ENCODE data around the gene PNPLA6. TPM values are rescaled to one million over a fixed set of nuclear protein-coding genes. Genes with fewer than 3 reads are reported as not detected.
A peak's percentile ranks its signal among the peaks of the same experiment; 100 is the strongest.

PNPLA6 gene
- total RNA-seq, 4 donors from 2014 or later: 181 to 296 (median 234) TPM

DNA sequence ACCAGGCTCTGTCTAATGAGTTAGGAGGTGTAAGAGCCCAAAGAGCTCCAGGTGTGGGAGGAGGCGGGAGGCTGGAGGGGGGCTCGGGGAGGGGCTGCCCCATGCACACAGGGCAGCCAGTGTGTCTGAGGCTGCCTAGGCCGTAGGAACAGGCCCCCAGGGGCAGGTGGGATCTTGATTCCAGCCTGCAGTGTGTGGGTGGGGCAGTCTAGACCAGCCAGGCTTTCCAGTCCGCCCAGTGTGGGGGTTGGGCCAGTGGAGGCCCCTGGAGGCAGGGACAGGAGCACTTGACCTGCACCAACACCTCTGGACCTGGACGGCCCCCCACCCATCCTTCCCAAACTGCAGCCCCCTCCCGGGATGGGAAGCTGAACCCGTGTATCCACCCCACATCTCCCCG, 54.7 kb downstream of the PNPLA6 start:
- TF ChIP-seq, protein P1, sequence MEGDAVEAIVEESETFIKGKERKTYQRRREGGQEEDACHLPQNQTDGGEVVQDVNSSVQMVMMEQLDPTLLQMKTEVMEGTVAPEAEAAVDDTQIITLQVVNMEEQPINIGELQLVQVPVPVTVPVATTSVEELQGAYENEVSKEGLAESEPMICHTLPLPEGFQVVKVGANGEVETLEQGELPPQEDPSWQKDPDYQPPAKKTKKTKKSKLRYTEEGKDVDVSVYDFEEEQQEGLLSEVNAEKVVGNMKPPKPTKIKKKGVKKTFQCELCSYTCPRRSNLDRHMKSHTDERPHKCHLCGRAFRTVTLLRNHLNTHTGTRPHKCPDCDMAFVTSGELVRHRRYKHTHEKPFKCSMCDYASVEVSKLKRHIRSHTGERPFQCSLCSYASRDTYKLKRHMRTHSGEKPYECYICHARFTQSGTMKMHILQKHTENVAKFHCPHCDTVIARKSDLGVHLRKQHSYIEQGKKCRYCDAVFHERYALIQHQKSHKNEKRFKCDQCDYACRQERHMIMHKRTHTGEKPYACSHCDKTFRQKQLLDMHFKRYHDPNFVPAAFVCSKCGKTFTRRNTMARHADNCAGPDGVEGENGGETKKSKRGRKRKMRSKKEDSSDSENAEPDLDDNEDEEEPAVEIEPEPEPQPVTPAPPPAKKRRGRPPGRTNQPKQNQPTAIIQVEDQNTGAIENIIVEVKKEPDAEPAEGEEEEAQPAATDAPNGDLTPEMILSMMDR (IDR thresholded peaks at IDR 0.05): no peak
- TF ChIP-seq POLR2A (IDR thresholded peaks at IDR 0.05): no peak
- Histone ChIP-seq H3K36me3 (no peaks in the 10 kb centered on the region), H3K27me3 (no peaks in the 10 kb centered on the region), H3K4me1 (no peaks in the 10 kb centered on the region), H3K4me3 (no peak overlapping the region), H3K9me3 (no peaks in the 10 kb centered on the region), H3K27ac (no peak overlapping the region)
- no peak for DNase-seq

- H3K4me1 ChIP-seq: peaks cover 0 to 9% (median 4%) of the 10 kb centered on the region in 4 donors
- no peaks in the 10 kb centered on the region for H3K36me3 ChIP-seq
- H3K4me3 ChIP-seq: peak within 1 kb of the TSS; percentile 44 to 78 (median 59)
- H3K27ac ChIP-seq: peak within 1 kb of the TSS in 3 of 4 donors; percentile 59 to 87 (median 71)
- peaks cover 0 to 7% of the 10 kb centered on the region in 2 donors for H3K27me3 ChIP-seq
- H3K9me3 ChIP-seq: no peaks in the 10 kb centered on the region
- TF ChIP-seq, protein P1 (IDR thresholded peaks at IDR 0.05): no peak
- peak in 1 of 2 donors; percentile 76 for TF ChIP-seq POLR2A (IDR thresholded peaks at IDR 0.05)
- peak in 2 of 3 donors; percentile 71 to 85 for DNase-seq
Measured at GRCh38 chr19:7595466-7596133, 60.1 kb downstream of the PNPLA6 start, which contains the start of gene CAMSAP3. TSS of gene CAMSAP3 (plus strand) at chr19:7595863. CDS start at chr19:7596003, 140 bp downstream.

- Histone ChIP-seq H3K36me3 (no peaks in the 10 kb centered on the region), H3K4me1 (peaks cover 0 to 9% (median 4%) of the 10 kb centered on the region in 4 donors), H3K4me3 (peak overlapping the region; percentile 44 to 78 (median 59)), H3K27ac (peak overlapping the region in 3 of 4 donors; percentile 59 to 87 (median 71)), H3K9me3 (no peaks in the 10 kb centered on the region), H3K27me3 (peaks cover 0 to 7% of the 10 kb centered on the region in 2 donors)
- DNase-seq: no peak
- TF ChIP-seq, protein P1 (IDR thresholded peaks at IDR 0.05): no peak
- no peak for TF ChIP-seq POLR2A (IDR thresholded peaks at IDR 0.05)
Measured at GRCh38 chr19:7596211-7596937, 60.9 kb downstream of the PNPLA6 start.

- H3K27ac ChIP-seq: no peak overlapping the region
- no peak for TF ChIP-seq POLR2A (IDR thresholded peaks at IDR 0.05)
- TF ChIP-seq, protein P1 (IDR thresholded peaks at IDR 0.05): no peak
- peak overlapping the region in 1 of 4 donors; percentile 66 for H3K4me3 ChIP-seq
- no peaks in the 10 kb centered on the region for H3K9me3 ChIP-seq
- H3K36me3 ChIP-seq: no peaks in the 10 kb centered on the region
- H3K4me1 ChIP-seq: peaks cover 0 to 9% (median 4%) of the 10 kb centered on the region in 4 donors
- DNase-seq: no peak
- peaks cover 0 to 7% of the 10 kb centered on the region in 2 donors for H3K27me3 ChIP-seq
Measured at GRCh38 chr19:7597689-7598088, 62.2 kb downstream of the PNPLA6 start.

DNA sequence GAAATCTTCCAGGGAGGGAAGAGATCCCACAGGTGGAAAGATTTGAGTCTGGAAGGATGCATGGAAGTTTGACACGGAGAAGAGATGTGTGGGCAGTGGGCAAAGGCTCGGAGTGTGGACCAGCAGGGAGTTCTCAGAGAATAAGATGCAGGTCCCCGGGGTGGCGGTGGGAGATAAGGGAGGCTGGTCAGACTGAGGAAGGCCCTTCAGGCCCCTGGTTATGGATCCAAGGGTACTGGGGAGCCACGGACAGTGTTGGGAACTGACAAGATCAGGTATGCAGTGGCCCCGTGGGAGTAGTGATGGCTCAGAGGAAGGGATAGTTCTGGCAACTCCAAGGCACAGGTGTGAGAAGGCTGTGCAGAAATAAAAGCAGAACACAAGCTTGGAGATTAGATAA, 62.7 kb downstream of the PNPLA6 start:
- Histone ChIP-seq H3K4me1 (peaks cover 0 to 9% (median 4%) of the 10 kb centered on the region in 4 donors), H3K27ac (no peak overlapping the region), H3K4me3 (no peak overlapping the region), H3K36me3 (no peaks in the 10 kb centered on the region), H3K9me3 (no peaks in the 10 kb centered on the region), H3K27me3 (peaks cover 0 to 7% of the 10 kb centered on the region in 2 donors)
- DNase-seq: no peak
- TF ChIP-seq, protein P1 (IDR thresholded peaks at IDR 0.05): no peak
- no peak for TF ChIP-seq POLR2A (IDR thresholded peaks at IDR 0.05)
